ENCODE results near the gene ATP13A4. TPM values are rescaled to one million over a fixed set of nuclear protein-coding genes. Genes with fewer than 3 reads are reported as not detected.

ATP13A4 gene
- total and polyA plus RNA-seq, 2 of the 4 experiments (the other 2 are of a cell fraction) = under 0.01 TPM; not detected in 1

GRCh38 chr3:193400304-193400703 lies 154.4 kb downstream of the ATP13A4 start:
- no peak overlapping the region for H4K5ac ChIP-seq (ENCODE audit: low read depth, low read length)
- H3K14ac ChIP-seq (replicated peaks; ENCODE audit: low read depth, low read length) = no peak overlapping the region
- no peak overlapping the region for H3K4ac ChIP-seq (ENCODE audit: low read depth, low read length)
- no peak overlapping the region for H3K18ac ChIP-seq (ENCODE audit: low read depth, low read length)
- no peak for TF ChIP-seq CEBPB (IDR thresholded peaks at IDR 0.05; ENCODE audit: low read depth, low read length)
- no peak for TF ChIP-seq RAD21 (IDR thresholded peaks at IDR 0.05; ENCODE audit: low read length)
- TF ChIP-seq NFE2L2 (IDR thresholded peaks at IDR 0.05; ENCODE audit: low read depth, low read length) = no peak
- TF ChIP-seq SMC3 (IDR thresholded peaks at IDR 0.05; ENCODE audit: low read depth, low read length) = no peak
- TF ChIP-seq, protein P1, sequence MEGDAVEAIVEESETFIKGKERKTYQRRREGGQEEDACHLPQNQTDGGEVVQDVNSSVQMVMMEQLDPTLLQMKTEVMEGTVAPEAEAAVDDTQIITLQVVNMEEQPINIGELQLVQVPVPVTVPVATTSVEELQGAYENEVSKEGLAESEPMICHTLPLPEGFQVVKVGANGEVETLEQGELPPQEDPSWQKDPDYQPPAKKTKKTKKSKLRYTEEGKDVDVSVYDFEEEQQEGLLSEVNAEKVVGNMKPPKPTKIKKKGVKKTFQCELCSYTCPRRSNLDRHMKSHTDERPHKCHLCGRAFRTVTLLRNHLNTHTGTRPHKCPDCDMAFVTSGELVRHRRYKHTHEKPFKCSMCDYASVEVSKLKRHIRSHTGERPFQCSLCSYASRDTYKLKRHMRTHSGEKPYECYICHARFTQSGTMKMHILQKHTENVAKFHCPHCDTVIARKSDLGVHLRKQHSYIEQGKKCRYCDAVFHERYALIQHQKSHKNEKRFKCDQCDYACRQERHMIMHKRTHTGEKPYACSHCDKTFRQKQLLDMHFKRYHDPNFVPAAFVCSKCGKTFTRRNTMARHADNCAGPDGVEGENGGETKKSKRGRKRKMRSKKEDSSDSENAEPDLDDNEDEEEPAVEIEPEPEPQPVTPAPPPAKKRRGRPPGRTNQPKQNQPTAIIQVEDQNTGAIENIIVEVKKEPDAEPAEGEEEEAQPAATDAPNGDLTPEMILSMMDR (conservative IDR thresholded peaks at IDR 0.05; ENCODE audit: low read depth, low read length) = no peak
- TF ChIP-seq MAFK (IDR thresholded peaks at IDR 0.05; ENCODE audit: low read depth, low read length) = no peak
- no peak for TF ChIP-seq POLR2A (IDR thresholded peaks at IDR 0.05; ENCODE audit: low read depth, low read length)
- no peak for TF ChIP-seq ELK1 (IDR thresholded peaks at IDR 0.05; ENCODE audit: borderline replicate concordance, low read depth, low read length)
- TF ChIP-seq BHLHE40 (IDR thresholded peaks at IDR 0.05; ENCODE audit: low read depth, low read length) = no peak
- no peak for TF ChIP-seq FOS (IDR thresholded peaks at IDR 0.05; ENCODE audit: low read depth, low read length)
- no peak for TF ChIP-seq MAZ (IDR thresholded peaks at IDR 0.05; ENCODE audit: borderline replicate concordance, low read depth, low read length)
- no peak for TF ChIP-seq CHD1 (IDR thresholded peaks at IDR 0.05; ENCODE audit: low read depth, low read length)
- no peak for TF ChIP-seq MXI1 (IDR thresholded peaks at IDR 0.05; ENCODE audit: borderline replicate concordance, low read depth, low read length)
- no peak for TF ChIP-seq RCOR1 (IDR thresholded peaks at IDR 0.05; ENCODE audit: insufficient replicate concordance, low read length)
- TF ChIP-seq USF2 (IDR thresholded peaks at IDR 0.05; ENCODE audit: low read depth, low read length) = no peak
- no peak for TF ChIP-seq RFX5 (IDR thresholded peaks at IDR 0.05; ENCODE audit: low read depth, low read length)
- H2BK5ac ChIP-seq (ENCODE audit: low read depth, low read length, poor library complexity, severe bottlenecking) = no peak overlapping the region
- no peaks in the 10 kb centered on the region for H3K36me3 ChIP-seq (ENCODE audit: control insufficient read depth, insufficient read depth, low read length)
- H3K4me2 ChIP-seq (ENCODE audit: low read depth, low read length) = no peak overlapping the region
- ChIA-PET POLR2A (ENCODE audit: unreplicated experiment) (no interaction called here), CTCF (no interaction called here)
- no peaks in the 10 kb centered on the region for H3K79me1 ChIP-seq (ENCODE audit: low read depth in 1 of 2, low read length in 2 of 2)
- no peak overlapping the region for H3K23ac ChIP-seq (ENCODE audit: low read depth, low read length)
- H3K9me3 ChIP-seq (ENCODE audit: control insufficient read depth, insufficient read depth, low read length) = peaks cover 6% of the 10 kb centered on the region
- intact Hi-C loops (cut with micrococcal nuclease) (no loop called here), dilution Hi-C loops (cut with HindIII; ENCODE audit: low sequenced_read_pairs, unreplicated experiment) (no loop called here), in situ Hi-C loops (cut with MboI; ENCODE audit: low sequenced_read_pairs) (no loop called here)
- DNase-seq = no peak
- H3K27me3 ChIP-seq (ENCODE audit: control insufficient read depth, insufficient read depth, low read length) = no peaks in the 10 kb centered on the region
- no peak overlapping the region for H2BK120ac ChIP-seq (ENCODE audit: low read depth, low read length)
- no peaks in the 10 kb centered on the region for H4K20me1 ChIP-seq (ENCODE audit: insufficient read depth, low read length)
- no peak overlapping the region for H3K9ac ChIP-seq (ENCODE audit: low read depth, low read length)
- H2AK5ac ChIP-seq (ENCODE audit: low read depth, low read length) = no peak overlapping the region
- no TSS peak for BruUV-seq (replicated peaks)
- no peak overlapping the region for H4K8ac ChIP-seq (ENCODE audit: low read depth in 2 of 2, low read length in 2 of 2)
- H3K9me1 ChIP-seq (ENCODE audit: insufficient read depth, low read length) = no peaks in the 10 kb centered on the region
- H3K4me3 ChIP-seq (ENCODE audit: insufficient read depth, low read depth, low read length) = no peak overlapping the region
- H3K56ac ChIP-seq (ENCODE audit: extremely low read depth, insufficient read depth, low read length) = no peak overlapping the region
- no peaks in the 10 kb centered on the region for H3K4me1 ChIP-seq (ENCODE audit: control insufficient read depth, insufficient read depth, low read length)
- H3K27ac ChIP-seq (ENCODE audit: insufficient read depth, low read length) = no peak overlapping the region
- H4K91ac ChIP-seq (ENCODE audit: insufficient read depth, low read depth, low read length) = no peak overlapping the region
- H2BK15ac ChIP-seq (ENCODE audit: low read depth, low read length) = no peak overlapping the region
- H2AK9ac ChIP-seq (replicated peaks; ENCODE audit: low read depth, low read length, poor library complexity) = no peak overlapping the region
- ATAC-seq (ENCODE audit: low read depth) = no peak
- no peak overlapping the region for H2AFZ ChIP-seq (replicated peaks; ENCODE audit: low read length, poor library complexity)
- no peak overlapping the region for H2BK20ac ChIP-seq (ENCODE audit: low read depth, low read length)

Data from IMR-90 (cell line).